ENCODE results near the gene CADPS.
"Not testable (repeated sequence)": the region's sequence is repeated elsewhere in the genome, so short reads cannot be mapped to it uniquely, and the experiment has no call there.

Gene CADPS

GRCh38 chr3:62586356-62586755 is 288.9 kb downstream of the CADPS start:
- DNase-seq = no peak

- DNase-seq = no peak
Observed at GRCh38 chr3:62585861-62586260, 289.4 kb downstream of the CADPS start.

- no peak for DNase-seq
Observed at GRCh38 chr3:62584636-62585035, 290.6 kb downstream of the CADPS start.

- no peak for DNase-seq
Observed at GRCh38 chr3:62582495-62583172, 292.6 kb downstream of the CADPS start.

GRCh38 chr3:62580485-62580884 is 294.7 kb downstream of the CADPS start:
- not testable (repeated sequence) for DNase-seq

DNA sequence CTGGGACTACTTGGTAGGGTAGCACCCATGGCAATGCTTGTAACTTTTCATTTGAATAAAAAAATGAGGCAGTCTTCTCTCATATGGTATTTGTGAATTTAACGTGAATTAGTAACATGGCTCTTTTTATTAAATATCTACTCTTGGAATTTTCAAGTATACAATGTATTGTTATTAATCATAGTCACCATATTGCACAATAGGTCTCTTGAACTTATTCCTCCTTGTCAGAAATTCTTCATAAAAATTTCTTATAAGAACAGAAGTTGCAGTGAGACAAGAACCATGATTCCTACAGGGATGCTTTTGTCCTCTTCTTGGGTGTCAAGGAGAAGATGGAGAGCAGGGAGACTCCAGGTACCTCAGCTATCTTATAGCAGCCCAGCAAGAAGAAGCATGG is 298.1 kb downstream of the CADPS start:
- DNase-seq = no peak

- no peak for DNase-seq
Observed at GRCh38 chr3:62574266-62574898, 300.8 kb downstream of the CADPS start.

DNA sequence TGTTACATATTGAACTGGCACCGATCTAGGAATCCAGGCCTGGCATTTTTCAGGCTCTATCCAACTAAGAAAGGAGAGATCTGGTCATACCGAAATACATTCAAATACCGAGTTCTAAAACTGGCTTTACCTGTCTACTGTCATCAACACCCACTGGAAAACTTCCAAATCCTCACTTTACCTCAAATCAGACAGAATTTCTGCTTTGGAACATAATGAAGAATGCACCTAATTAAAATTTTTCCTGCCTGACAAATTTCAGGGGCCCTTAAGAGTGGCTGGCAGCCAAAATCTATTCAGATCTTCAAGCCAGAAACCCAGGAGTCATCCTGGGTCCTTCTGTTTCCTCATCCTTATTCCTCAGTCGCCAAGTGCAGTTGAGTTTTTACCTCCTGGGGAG is 303.3 kb downstream of the CADPS start:
- DNase-seq = no peak

- no peak for DNase-seq
Observed at GRCh38 chr3:62570888-62571287, 304.3 kb downstream of the CADPS start.

DNA sequence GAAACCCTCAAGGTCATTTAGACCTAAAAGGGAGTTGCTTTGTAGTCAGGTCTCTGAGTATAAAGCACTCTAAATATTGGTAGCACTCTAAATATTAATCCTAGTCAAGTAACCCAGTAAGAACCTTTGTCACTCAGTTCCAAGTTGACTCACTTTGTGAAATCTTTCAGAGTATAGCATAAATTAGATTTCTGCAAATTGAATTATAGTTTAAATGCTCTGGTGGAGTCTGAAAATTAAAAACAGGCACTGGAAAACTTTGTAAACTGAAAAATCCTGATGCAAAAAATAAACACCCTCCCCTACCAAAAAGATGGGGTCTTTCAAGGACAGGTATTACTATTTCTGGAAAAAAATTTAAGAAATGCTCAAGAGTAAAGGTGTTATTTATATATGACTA is 305.6 kb downstream of the CADPS start:
- DNase-seq = no peak

DNA sequence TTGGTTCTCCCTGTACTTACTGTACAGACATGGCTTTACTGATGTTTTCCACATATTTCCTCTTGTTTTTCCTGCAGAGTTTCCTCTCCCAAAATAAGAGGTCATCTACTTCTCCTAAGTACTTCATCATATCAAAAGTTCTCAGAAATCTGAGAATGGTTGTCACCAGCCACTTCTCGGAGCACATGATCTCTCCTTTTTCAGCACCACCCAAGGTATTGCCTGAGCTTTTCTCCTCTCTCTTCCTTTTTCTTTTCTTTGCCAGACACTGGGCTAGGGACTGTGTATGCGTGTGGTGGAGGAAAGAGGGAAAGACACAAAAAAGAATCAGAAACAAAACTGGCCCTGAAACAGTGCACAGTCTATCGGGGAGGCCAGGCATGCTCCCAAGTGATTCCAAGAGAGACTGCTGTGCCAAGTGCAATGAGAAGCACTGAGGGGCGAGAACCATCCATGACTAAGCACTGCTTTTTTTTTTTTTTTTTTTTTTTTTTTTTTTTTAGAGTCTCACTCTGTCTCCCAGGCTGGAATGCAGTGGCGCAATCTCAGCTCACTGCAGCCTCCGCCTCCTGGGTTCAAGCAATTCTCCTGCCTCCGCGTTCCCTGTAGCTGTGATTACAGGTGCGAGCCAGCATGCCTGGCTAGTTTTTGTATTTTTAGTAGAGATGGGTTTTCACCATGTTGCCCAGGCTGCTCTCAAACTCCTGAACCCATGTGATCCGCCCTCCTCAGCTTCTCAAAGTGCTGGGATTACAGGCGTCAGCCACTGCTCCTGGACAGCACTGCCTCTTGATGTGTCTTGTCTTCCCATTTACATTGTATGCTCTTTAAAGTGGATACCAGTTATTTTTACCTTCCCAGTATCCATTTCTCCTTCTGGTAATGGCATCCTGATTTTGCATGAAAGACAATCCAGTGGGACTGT is 307.9 kb downstream of the CADPS start:
- DNase-seq = no peak

- DNase-seq = no peak
Observed at GRCh38 chr3:62566022-62566557, 309.1 kb downstream of the CADPS start.

- no peak for DNase-seq
Observed at GRCh38 chr3:62562596-62562995, 312.6 kb downstream of the CADPS start.

GRCh38 chr3:62562017-62562416 is 313.2 kb downstream of the CADPS start:
- DNase-seq = no peak

DNA sequence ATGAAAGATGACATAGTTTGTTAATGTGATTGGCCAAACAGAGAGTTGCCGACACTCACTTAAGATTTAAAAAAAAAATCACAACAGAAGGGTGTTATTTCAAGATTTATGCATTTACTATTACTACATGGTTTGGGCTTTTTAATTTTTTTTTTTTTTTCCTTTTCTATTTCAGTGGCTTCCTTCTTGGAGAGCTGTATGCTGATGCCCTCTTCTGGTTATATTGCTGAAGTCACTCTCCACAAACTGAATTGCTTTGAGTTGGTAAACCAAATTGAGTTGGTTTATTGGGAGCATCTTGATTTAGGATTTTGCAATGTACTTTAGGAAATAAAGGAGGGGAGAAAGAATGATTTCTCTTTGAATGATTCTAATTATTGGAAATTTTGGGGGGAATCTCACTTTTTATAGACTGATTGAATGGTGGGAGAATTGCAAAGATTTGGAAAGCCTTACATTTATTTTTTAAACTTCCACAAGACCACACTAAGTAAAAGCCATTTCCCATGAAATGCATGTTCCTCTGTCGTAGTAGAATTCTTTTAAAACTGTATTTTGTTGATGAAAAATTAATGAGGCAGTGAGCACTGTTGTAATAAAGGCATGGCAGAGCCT is 315.3 kb downstream of the CADPS start:
- peak; percentile 5 to 19 for DNase-seq

DNA sequence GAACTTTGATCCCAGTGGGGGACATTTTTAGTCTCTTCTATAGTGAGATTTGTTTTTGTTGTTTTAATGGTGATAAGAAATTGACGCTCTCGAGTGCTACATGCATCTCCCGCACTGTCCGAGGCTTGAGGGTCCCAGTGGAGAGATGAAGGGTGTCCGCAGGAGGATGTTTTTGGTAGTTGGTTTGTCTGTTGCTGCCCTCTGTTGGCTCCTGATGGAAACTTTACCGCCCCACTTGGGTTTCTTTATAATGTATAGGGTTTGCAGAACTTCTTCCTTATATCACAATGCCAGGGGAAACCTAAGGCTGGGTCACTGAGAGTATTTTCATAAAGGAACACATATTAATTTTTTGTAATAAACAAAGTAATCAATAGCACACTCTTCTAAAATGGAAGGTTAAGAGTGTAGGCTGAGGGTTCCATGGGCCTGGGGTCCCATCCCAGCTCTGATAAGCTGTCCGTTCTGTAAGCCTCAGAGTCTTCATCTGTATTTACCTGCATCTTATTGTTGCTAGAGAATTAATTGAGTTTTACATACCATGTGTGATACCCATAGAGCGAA is 316.6 kb downstream of the CADPS start:
- DNase-seq = peak in 1 of 2 experiments; percentile 16

DNA sequence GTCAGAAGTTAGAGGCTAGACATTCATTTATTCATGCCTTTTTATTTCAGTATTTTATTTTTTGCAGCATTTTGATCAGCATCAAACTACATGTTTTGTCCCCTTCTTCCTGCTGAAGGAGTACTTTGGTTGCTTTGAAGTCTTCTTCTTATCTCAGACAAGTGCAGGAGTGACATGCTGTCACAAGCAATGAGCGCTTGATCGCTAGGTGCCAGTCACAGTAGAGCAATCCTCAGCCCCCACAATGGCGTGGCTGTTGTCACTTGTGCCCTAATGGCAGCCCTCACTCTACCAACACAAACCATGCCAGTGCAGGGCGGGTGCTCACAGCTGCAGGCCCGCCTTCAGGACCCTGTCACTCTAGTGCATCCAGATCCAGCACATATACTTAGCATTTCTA is 317.2 kb downstream of the CADPS start:
- no peak for DNase-seq

DNA sequence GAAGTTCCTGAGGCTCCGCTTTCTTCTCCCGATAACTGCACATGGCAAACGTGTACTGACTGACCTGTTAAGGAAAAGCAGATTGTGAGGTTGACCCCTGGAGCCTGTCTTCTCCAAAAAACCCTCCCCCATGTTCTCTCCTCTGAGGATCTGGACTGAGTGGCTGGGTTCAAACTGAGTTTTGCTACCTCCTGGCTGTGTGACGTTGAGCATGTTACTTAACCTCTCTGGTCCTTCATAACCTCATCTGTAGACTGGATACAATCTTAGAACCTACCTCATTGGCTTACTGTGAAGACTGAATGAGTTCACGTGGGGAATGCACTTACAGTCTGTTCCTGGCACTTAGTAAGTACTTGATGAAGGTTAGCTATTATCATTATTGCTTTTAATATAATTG is 317.8 kb downstream of the CADPS start:
- no peak for DNase-seq

DNA sequence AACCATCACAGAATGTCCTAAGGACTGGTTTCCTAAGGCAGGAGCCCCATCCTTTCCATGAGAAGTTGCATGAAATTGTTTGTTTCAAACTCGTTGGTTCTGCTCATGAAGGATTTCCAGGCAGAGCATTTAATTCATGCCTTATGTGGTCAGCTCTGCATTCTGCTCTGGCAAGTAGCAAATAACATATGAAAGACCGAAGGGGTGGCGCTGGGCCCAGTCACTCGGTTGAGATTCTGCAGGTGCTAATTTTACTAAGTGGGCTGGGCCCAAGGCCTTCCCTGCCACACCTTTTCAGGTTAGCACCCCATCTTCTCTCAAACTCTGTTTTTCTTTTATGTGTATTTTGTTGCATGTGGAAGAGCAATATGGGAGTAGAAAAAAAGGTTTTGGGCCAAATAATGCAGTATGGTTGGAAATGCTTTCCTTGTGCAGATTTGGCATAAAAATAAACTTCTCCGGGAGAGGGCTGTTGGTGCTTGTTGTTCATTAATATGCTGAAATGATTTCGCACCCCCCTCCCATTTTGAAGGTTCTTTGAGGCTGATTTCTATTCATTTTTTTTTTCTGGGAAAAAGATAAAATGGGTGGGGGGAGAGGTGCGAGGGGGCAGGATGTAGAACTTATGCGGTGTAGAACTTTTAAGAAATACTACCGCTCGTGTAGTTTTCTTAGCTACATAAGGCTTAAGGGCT is 318.9 kb downstream of the CADPS start:
- DNase-seq = no peak

DNA sequence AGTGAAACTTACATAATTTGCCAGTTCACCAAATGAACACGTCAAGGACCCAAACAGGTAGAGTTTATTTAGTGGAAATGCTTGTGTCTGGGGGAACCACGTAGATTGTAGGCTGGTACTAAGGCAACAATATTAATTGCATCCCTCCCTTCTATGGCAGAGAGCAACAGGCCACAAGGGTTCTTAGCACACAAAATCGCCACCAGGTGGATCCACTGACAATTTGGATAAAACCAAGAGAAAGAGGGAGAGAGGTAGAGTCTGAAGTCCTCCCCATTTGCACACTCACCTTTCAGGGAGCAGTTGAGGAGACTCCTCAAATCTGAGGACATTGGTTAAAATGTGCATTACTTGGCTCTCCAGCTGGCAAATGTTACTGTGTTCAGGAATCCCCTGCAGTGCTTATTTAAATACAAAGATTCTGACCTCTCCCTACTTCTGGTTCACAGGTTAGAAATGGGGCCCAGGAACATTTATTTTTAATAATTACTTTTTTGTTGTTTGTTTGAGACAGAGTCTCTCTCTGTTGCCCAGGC is 320.9 kb downstream of the CADPS start:
- peak in 1 of 2 experiments; percentile 7 for DNase-seq

GRCh38 chr3:62553811-62554210 is 321.4 kb downstream of the CADPS start:
- no peak for DNase-seq

DNA sequence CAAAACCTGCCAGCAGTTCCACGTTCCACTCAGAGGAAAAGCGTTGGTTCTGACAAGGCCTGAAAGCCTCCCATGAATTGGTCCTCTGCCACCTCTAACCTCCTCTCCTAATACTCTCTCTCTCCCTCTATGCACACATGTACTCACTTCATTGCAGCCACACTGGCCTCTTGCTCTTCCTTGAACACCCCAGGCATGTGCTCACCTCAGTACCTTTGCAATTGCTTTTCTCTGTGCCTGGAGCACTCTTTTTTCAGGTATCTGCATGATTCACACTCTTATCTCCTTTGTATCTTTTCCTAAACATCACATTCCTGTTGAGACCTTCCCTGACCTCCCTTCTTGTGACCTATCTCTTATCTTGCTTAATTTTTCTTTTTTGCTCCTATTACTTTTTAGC is 323.7 kb downstream of the CADPS start:
- DNase-seq = no peak

Measured in AML-193 (cell line).